NCI-H187 treated with DMSO at 0.1 percent for 48 hours (cell line): ENCODE results near the gene UGT1A7.

ENCODE experiments used
- DNase-seq: peaks from one replicate; lab custom pipeline; 2025; lab: John Stamatoyannopoulos, UW

The UGT1A7 gene

GRCh38 chr2:233761040-233761769 is 79.5 kb downstream of the UGT1A7 start:
- DNase-seq: no peak

GRCh38 chr2:233764264-233764663 is 82.6 kb downstream of the UGT1A7 start:
- DNase-seq: no peak

- DNase-seq: no peak
Observed at GRCh38 chr2:233764761-233765160, 83.1 kb downstream of the UGT1A7 start.

- no peak for DNase-seq
Observed at GRCh38 chr2:233766416-233766815, 84.7 kb downstream of the UGT1A7 start.

DNA sequence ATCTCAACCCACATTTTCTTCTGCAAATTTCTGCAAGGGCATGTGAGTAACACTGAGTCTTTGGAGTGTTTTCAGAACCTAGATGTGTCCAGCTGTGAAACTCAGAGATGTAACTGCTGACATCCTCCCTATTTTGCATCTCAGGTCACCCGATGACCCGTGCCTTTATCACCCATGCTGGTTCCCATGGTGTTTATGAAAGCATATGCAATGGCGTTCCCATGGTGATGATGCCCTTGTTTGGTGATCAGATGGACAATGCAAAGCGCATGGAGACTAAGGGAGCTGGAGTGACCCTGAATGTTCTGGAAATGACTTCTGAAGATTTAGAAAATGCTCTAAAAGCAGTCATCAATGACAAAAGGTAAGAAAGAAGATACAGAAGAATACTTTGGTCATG is 86.4 kb downstream of the UGT1A7 start:
- no peak for DNase-seq

DNA sequence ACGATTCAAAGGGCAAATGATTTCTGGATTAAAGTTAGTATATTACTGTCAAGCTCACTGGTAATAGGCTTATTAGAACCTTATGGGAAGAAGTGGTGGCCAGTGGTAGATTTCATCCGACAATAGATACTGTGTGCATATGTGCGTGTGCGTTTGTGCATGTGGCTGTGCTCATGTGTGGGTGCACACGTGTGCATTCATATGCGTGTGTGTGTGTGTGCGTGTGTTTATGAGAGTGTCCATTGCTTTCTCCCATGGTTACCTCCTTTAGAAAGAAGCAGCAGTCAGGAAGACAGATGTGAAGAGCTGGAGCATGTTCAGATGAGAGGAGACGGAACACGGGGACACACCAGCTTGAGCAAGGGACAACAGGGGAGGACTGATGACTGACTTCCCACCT is 87.6 kb downstream of the UGT1A7 start:
- no peak for DNase-seq

DNA sequence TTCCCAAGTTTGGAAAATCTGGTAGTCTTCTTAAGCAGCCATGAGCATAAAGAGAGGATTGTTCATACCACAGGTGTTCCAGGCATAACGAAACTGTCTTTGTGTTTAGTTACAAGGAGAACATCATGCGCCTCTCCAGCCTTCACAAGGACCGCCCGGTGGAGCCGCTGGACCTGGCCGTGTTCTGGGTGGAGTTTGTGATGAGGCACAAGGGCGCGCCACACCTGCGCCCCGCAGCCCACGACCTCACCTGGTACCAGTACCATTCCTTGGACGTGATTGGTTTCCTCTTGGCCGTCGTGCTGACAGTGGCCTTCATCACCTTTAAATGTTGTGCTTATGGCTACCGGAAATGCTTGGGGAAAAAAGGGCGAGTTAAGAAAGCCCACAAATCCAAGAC is 90.5 kb downstream of the UGT1A7 start:
- no peak for DNase-seq

GRCh38 chr2:233772583-233772982 is 90.9 kb downstream of the UGT1A7 start:
- DNase-seq: no peak

GRCh38 chr2:233773854-233774253 is 92.2 kb downstream of the UGT1A7 start:
- no peak for DNase-seq

- no peak for DNase-seq
Observed at GRCh38 chr2:233775414-233775813, 93.7 kb downstream of the UGT1A7 start.

DNA sequence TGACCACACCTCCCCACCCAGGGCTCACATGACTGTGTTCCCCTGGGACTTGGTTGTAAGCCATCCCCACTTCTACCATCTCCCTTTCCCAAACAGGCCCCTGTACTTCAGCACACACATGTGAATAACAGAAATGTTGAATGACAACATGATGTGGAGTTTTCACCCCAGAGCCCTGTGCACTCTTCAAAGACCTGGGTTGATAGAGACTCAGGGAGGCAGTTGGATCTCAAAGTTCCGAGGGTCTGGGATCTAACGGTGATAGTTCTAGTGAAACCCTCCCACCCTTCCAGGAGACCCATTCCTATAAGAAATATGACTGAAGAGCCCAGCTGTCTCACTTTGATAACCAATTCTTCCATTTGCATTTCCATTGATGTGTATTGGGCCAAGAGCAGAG is 96.3 kb downstream of the UGT1A7 start, which contains the start of gene MROH2A:
MROH2A (plus strand) TSS at position 301 of the 400 bp plus-strand sequence. CDS start 1,029 bp downstream, outside the sequence.
- DNase-seq: no peak

DNA sequence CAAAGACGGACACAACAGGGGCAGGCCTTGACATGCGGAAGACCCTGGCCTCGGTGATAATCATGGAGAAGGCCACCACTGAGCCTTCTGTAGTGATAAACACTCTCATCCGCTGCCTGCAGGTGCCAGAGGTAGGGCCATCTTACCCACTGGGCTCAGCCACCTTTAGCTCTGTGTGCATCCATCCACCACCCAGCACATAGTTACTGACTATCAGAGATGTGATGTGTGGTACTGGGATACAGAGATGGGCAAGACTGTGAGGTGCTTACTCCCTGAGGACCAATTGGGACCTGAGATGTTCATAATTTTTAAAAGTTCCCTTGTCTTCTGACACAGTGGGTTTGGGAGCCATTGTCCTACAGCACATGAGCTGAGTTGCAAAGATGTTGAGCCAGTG is 98.0 kb downstream of the UGT1A7 start:
- DNase-seq: no peak

GRCh38 chr2:233780771-233781170 is 99.1 kb downstream of the UGT1A7 start:
- no peak for DNase-seq

DNA sequence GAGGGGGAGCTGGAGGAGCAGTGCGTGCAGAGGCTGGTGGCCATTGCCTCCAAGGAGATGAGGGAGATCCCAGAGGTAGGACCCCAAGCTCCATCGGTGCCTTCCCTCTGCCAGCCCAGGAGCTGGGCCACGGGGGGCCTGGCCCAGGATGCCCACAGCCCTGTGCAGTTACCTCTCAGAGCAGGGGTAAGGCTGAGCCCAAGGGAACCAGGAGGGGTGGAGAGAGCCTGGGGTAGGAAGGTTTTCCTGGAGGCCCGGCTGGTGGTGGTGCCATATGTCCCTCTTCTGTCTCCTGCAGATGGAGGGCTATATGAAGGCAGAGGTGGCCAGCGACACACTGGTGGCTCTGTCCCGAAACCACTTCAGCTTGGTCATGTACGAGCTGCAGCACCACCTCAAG is 107.9 kb downstream of the UGT1A7 start:
- no peak for DNase-seq

GRCh38 chr2:233791151-233791882 is 109.6 kb downstream of the UGT1A7 start:
- no peak for DNase-seq

- DNase-seq: no peak
Observed at GRCh38 chr2:233791883-233792329, 110.2 kb downstream of the UGT1A7 start.

DNA sequence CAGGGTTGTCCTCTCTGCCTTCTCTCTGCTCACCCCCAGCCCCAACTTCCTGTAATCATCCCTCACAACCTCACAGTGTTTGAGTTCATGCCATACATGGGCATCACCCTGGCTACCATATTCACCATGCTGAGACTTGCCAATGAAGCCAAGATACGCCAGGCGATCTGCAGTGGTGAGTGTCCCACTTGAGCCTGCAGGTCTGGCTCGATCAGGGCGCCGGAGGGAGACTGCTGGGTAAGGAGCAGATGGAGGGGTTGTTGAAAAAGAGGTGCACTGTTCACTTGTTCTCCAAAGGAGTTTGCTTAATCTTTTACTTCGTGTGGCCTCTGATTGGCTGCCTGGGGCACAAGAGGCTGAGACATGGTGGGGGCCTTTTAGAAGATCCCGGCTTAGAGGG is 111.0 kb downstream of the UGT1A7 start:
- no peak for DNase-seq

DNA sequence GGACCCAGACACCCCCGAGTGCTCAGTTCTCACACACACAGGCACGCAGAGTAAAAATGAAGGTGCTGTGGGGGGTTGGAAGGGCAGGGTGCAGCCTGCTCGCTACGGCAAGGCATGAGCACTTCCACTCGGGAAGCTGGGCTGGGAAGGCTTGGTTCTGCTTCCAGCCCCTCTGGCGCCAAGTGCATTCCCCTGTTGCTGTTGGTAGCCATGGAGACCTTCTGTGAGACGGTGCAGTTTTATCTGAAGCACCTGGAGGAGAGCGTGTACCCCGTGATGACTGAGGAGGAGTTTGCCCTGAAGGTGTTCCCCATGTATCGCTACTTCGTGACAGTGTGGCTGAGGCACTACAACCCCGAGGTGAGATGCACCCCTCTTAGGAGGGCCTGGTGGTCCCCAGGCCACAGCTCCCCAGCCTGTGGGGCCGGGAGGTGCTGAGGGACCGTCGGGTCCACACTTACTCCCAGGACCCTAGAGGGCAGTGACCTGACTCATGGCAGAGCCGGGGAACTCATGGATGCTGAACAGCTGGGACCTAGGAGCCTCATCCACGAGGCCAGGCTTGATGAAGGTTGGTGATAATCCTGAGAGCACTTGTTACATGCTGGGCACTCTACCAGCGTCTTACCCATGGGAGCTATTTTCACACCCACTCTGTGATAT is 111.9 kb downstream of the UGT1A7 start:
- no peak for DNase-seq

DNA sequence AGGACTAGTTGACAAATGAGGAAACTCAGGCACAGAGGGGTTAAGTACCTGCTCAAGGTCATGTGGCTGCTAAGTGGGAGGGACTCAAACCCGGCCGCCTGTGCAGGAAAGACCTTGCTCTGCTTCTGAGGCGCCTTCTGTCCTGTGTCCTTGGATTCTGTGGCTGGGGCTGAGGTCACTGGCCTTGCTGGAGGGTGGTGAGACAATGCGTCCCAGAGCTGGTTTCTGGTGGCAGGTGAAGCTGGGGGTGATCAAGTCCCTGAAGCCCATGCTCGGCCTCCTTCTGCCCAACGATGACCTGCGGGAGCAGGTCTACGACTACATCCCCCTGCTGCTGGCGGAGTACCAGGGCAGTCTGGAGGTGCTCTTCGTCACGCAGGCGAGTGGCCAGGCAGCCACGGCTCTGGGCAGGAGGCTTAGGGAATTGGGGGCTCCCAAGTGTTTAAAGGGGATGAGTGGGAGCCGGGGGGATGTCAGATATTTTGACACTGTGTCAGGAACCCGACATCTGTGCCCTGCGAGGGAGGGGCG is 112.5 kb downstream of the UGT1A7 start:
- no peak for DNase-seq

- no peak for DNase-seq
Observed at GRCh38 chr2:233795735-233796171, 114.1 kb downstream of the UGT1A7 start.

GRCh38 chr2:233796254-233796653 is 114.6 kb downstream of the UGT1A7 start:
- DNase-seq: no peak

DNA sequence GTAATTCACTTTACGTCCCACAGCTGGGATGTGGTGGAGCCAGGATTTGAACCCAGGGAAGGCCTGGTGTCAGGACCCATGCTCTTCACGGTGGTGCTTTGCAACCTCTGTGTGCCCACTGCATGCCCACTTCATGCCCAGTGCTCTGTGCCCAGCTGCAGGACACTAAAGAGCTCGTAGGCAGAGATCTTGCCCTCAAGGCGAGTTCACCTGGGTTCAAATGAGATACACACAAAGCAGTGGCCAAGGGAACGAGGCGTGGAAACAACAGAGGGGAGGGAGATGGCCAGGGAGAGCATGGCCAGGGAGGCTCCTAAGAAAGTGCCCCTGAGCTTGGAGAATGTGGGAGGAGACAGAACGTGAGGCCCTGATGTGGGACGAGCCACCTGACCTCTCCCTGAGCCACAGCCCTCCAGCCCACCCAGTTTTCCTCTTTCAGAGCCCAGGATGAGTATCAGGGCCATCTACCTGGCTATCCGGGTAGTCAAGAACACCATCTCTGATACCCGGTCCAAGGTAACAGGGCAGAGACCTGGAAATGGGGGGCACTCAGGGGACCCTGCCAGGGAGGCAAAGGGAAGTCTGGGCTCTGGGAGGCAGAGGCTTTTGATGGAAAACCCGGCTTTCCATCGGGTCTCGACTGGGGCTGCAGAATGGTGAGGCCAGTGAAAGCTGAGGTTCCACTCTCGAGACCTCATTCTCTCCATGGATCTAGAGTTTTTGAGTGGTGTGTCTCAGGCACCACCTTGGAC is 116.8 kb downstream of the UGT1A7 start:
- no peak for DNase-seq
